ENCODE measurements around the gene KRT32.

KRT32 gene

GRCh38 chr17:41466988-41467387, at the start of gene KRT32:
TSS of gene KRT32 (minus strand) at chr17:41467386. CDS start at chr17:41467325, 61 bp downstream.
- DNase-seq (ENCODE audit: low read depth), result no peak

- DNase-seq (ENCODE audit: low read depth), result no peak
These were observed 49.7 kb upstream of the KRT32 start for GRCh38 chr17:41516830-41517283.

GRCh38 chr17:41516147-41516829, 49.1 kb upstream of the KRT32 start:
- no peak for DNase-seq (ENCODE audit: low read depth)

GRCh38 chr17:41513168-41513547, 46.0 kb upstream of the KRT32 start:
- DNase-seq (ENCODE audit: low read depth), result no peak

- DNase-seq (ENCODE audit: low read depth), result no peak
These were observed 45.5 kb upstream of the KRT32 start for GRCh38 chr17:41512546-41513167.

GRCh38 chr17:41511716-41512115, 44.5 kb upstream of the KRT32 start:
- no peak for DNase-seq (ENCODE audit: low read depth)

- no peak for DNase-seq (ENCODE audit: low read depth)
These were observed 43.9 kb upstream of the KRT32 start for GRCh38 chr17:41511116-41511515.

GRCh38 chr17:41510251-41511065, 43.3 kb upstream of the KRT32 start:
- DNase-seq (ENCODE audit: low read depth), result no peak

GRCh38 chr17:41507315-41507880, 40.2 kb upstream of the KRT32 start:
- DNase-seq (ENCODE audit: low read depth), result no peak

GRCh38 chr17:41505809-41506767, 38.9 kb upstream of the KRT32 start:
- no peak for DNase-seq (ENCODE audit: low read depth)

- DNase-seq (ENCODE audit: low read depth), result no peak
These were observed 38.0 kb upstream of the KRT32 start, which contains the start of gene KRT13 for GRCh38 chr17:41505007-41505808. TSS of gene KRT13 (minus strand) at chr17:41505612. CDS start at chr17:41505550, 62 bp downstream.

- DNase-seq (ENCODE audit: low read depth), result no peak
These were observed 37.2 kb upstream of the KRT32 start for GRCh38 chr17:41504246-41504977.

GRCh38 chr17:41503202-41503601, 36.0 kb upstream of the KRT32 start:
- no peak for DNase-seq (ENCODE audit: low read depth)

GRCh38 chr17:41500131-41500911, 33.1 kb upstream of the KRT32 start:
- no peak for DNase-seq (ENCODE audit: low read depth)

GRCh38 chr17:41499714-41500113, 32.5 kb upstream of the KRT32 start:
- DNase-seq (ENCODE audit: low read depth), result no peak

- no peak for DNase-seq (ENCODE audit: low read depth)
These were observed 31.1 kb upstream of the KRT32 start for GRCh38 chr17:41498276-41498675.

GRCh38 chr17:41496803-41497484, 29.8 kb upstream of the KRT32 start:
- peak; percentile 34 for DNase-seq (ENCODE audit: low read depth)

GRCh38 chr17:41494524-41494923, 27.3 kb upstream of the KRT32 start:
- no peak for DNase-seq (ENCODE audit: low read depth)
